Right renal pelvis (tissue), 4 donors: ENCODE results near the gene GASK1A. TPM values are rescaled to one million over a fixed set of nuclear protein-coding genes. Genes with fewer than 3 reads are reported as not detected.
"Not testable (repeated sequence)": the region's sequence is repeated elsewhere in the genome, so short reads cannot be mapped to it uniquely, and the experiment has no call there.

Source experiments
- DNase-seq, 4 donors: peaks; one replicate each; pipeline ENCODE4 v3.0.0-alpha.2; 2013; ENCODE audit warnings: low read depth in 4 of 4, low spot score in 3 of 4, missing footprints in 1 of 4
- polyA plus RNA-seq, 4 donors: library from polyadenylated mRNA; unstranded; fragments of 120-200 nt; gene quantifications; one replicate each; pipeline ENCODE4 v1.2.1, GENCODE V29; 2013; ENCODE audit not compliant: insufficient read length in 4 of 4

GASK1A gene
- polyA plus RNA-seq, 4 donors = 3.4 to 4.7 (median 4.2) TPM

DNA sequence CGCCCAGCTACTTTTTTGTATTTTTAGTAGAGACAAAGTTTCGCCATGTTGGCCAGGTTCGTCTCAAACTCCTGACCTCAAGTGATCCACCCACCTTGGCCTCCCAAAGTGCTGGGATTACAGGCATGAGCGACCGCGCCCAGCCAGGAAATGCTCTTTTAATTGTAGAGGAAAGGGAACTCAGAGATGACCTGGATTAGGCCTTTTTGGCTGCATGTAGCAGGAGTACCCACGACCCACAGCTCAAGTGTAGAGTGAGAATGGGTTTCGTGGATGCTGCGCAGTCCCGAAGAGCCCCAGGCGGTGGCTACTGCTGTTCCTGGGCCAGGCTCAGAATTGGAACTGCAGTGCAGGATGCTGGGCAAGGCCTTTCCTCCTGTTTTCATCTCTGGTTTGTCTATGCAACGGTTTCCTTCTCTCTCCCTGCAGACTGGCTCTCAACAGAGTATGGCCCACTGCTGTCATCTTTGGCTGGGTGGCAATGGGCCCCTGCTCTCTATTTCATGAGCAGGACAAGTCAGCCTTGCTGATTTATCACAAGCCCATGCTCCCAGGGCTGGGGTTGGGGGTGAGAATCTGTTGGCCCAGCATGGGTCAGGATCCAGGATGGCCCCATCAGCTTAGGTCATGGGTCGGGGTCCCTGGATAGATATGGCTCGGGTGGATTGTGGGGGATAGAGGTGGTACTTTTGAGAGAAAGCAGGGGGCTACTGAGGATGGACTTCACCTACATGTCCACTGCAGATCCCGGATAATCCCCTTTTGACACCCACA is 51.2 kb downstream of the GASK1A start:
- no peak for DNase-seq

GRCh38 chr3:43031485-43031884 is 52.4 kb downstream of the GASK1A start:
- DNase-seq = no peak

DNA sequence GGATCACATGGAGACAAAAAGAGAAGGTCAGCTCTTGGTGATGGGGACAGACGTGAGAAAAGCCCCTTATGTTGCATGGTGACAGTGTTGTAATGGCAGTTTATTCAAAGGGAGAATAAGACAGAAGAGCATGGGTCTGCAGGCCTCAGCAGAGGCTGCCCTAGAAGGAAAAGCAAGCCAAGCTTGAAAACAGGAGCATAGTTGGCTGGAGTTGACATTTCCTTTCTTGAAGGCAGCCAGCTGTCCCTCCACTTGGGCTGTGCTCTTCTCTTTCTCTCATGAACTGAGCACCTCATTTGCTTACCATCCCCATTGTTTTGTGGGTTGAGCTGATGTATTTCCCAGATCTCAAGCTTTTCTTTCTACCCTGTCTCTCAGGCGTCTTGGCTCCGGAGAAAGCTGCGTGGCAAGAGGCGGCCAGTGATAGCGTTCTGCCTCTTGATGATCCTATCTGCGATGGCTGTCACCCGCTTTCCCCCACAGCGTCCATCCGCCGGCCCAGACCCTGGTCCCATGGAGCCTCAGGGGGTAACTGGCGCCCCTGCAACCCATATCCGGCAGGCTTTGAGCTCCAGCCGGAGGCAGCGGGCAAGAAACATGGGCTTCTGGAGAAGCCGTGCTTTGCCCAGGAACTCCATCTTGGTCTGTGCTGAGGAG is 52.9 kb downstream of the GASK1A start:
- DNase-seq = peak in 3 of 4 donors; percentile 3 to 10 (median 4)

- DNase-seq = no peak
Measured at GRCh38 chr3:43032646-43033628, 53.8 kb downstream of the GASK1A start.

- no peak for DNase-seq
Measured at GRCh38 chr3:43034200-43034599, 55.1 kb downstream of the GASK1A start.

- DNase-seq = no peak
Measured at GRCh38 chr3:43034911-43035310, 55.8 kb downstream of the GASK1A start.

DNA sequence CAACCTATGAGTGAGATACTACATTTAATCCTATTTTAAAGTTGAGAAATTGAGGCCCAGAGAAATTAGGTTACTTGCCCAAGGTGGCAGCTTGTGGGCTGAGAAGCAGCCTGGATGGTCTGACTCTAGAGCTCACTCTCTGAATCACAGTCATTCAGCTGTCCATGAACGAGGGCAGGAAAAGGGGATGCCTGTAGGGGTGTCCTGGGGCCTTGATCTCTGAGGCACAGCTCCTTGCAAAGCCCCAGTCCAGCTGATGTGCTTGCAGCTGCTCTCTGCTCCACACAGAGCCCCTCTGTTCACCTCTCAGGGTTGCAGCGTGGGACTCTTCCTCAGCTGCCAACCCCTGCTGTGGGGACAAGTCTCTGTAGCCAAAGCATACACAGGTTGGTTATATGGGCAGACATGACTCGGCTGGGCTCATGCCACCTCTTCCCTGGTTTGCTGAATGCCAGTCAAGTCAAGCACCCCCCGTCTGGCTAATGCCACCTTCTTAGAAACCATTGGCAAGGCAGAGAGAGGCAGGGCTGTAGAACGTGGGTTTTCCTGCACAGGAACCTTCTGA is 56.8 kb downstream of the GASK1A start:
- no peak for DNase-seq

DNA sequence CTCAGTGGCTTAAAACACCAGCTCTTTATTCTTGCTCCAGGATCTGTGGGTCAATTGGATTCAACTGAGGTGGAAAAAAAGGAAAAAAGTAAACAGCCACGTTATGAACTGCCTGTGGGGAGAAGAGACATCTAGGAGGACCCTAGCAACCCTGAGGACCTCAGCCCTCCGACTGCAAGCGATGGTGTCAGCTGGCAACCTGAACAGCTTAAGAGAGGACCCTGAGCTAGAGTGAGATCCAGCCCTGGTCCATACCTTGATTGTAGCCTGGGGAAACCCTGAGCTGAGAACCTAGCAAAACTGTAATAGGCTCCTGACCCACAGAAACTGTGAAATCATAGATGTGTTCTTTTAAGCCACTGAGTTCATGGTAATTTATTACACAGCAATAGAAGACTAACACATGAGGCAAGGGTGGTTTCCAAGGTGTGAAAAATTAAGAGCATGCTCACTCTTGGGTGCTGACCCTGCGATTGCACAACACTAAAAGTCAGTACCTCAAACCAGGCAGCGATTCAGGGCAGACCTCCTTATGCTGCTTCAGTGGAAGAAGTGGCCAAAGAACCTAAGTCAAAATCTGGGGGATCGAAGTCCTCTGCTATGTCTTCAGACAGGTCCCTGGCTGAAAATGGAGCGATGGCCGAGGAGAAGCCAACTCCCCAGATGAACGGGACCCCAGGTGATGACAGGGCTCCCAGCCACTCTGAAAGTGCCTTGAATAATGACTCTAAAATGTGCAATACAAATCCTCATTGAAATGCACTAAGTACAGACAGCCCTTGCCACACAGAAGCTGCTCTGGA is 57.7 kb downstream of the GASK1A start:
- no peak for DNase-seq

DNA sequence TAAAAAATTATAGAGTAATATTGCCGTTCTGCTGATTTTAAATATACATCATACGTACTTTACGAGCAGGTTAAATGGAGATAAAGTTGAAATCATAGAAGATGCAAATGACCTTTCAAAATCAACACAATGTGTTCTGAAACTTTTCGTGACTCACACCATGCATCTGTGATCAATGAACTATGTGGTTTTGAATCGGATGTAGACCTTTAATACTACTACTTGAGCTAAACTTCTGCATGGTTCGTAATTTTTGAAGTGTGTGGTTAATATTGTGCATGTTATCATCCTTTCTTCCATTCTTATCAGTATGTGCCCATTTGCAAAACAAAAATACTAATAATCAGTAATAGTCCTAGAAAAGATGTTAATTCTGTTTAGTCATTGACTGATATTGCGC is 58.9 kb downstream of the GASK1A start:
- DNase-seq = no peak

DNA sequence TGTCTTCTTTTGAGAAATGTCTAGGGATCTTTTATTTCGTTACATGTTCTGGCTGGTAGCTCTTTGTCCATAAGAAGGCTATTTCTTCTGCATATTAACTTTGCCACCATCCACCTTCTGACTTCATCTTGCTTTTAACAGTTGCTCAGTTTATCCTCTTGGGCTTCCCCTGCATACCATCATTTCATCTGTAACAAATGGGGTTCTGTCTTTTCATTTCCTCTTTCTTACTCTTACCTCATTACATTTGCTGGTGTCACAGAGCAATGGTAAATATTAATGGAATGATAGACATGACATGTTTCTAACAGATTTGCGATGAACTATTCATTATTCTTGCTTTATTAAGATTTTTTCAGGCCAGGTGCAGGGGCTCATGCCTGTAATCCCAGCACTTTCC is 62.4 kb downstream of the GASK1A start:
- no peak for DNase-seq

DNA sequence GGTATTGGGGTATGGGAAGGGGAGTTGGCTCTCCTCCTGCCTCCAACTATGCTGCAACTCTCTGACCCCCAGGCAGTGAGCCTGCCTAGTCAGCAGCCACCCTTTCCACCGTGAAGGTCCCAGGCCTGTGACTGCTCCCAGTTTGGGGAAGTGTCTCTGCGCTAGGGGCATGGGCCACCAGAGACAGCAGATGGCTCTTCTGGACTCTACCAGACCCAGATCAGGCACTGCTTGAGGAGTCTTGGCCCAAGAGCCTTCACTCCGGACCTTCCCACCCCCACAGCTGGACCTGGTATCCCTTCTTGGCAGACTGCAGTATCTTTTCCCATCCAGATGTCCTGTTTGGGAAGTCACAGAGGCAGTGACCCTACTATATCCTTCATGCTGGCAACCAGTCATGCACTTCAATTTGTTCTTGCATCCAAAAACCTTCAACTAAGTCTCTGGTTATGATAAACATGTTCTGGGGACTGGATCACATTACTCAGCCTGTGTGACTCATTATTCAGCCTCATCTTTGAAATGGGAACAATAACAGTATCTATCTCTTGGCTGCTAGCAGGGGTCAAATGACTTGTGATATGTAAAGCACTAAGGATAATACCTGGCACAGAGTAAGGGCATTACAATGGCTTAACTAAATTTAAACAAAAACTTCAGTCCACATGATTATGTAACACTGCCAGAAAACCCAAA is 64.1 kb downstream of the GASK1A start:
- no peak for DNase-seq

- no peak for DNase-seq
Measured at GRCh38 chr3:43043793-43044192, 64.7 kb downstream of the GASK1A start.

DNA sequence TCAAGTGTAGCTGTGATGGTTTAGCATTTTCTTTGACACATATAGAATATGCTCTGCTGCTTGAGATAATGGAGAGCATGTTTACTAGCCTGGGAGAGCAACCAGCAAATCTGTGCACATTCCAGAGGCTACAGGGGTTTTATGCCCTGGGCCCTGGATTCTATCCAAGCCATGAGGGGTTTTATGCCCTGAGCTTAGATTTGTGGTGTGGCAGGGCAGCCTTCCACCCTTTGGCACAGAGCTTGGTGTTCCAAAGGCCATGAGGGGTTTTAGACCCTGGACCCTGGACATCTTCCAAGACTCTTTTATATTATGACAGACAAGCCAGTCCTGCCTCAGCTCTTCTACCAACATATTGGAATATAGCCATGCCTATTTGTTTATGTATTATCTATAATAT is 66.0 kb downstream of the GASK1A start:
- not testable (repeated sequence) for DNase-seq

- no peak for DNase-seq
Measured at GRCh38 chr3:43046583-43046982, 67.5 kb downstream of the GASK1A start.

GRCh38 chr3:43048470-43048869 is 69.4 kb downstream of the GASK1A start:
- no peak for DNase-seq

- DNase-seq = no peak
Measured at GRCh38 chr3:43053291-43053690, 74.2 kb downstream of the GASK1A start.

- DNase-seq = no peak
Measured at GRCh38 chr3:43054754-43055153, 75.6 kb downstream of the GASK1A start.

DNA sequence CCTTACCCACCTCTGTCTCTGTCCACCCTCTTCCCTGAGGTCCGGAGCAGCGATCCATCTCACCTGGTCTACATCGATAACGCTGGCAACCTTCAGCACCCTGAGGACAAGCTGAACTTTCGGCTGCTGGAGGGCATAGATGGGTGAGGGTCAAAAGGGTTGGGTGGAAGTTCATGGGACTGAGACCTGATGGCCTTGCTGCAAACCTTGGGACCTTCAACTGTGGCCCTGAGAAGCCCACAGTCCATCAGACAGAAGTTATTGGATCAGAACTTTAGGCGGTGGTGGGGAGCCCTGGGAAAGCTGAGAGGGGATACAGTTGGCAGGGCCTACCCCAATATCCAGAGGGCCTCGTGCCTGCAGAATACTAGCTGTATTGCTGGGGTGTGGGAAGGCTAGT is 76.3 kb downstream of the GASK1A start:
- DNase-seq = no peak
